Stimulated activated CD8-positive, alpha-beta memory T cell treated with anti-CD3 and anti-CD28 coated beads, Interleukin-7, amount 100 ng/mL, for 48 hours (primary cell): Measurements from ENCODE around the gene GRIN1.

Experiments used
- DNase-seq, 2 donors: peaks; one replicate each; pipeline ENCODE4 v3.0.0-alpha.2; 2020; ENCODE audit warnings: low read depth in 1 of 2; ENCODE audit errors: extremely low read depth in 1 of 2

Gene GRIN1

DNA sequence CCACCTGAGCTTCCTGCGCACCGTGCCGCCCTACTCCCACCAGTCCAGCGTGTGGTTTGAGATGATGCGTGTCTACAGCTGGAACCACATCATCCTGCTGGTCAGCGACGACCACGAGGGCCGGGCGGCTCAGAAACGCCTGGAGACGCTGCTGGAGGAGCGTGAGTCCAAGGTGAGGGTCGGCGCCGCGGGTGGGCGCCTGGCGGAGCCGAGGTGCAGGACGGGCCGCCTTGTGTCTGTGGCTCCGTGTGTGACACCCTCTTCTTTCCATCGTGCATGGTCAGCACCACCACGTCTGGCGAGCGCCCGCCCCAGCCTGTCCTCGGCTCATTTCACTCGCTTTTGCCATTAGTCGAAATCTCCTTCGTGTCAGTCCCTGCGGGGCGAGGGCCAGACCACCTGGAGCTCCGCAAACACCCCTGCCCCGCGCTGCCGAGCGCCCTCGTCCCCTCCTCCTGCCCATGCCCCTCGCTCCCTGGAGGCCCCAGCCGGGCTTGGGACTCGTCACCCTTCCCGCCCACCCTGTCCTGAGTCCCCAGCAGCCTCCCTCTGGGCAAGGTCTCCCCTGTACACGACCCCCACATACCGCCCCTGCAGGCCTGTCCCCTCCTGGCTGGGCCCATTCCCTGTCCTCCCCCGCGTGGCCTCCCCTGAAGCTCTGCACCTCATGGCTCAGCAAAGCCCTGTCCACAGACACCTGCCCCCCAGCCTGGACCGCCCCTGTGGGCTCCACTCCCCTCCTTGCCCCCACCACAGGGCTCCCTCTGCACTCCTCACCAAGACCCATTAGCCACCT, 7.0 kb downstream of the GRIN1 start:
- no peak for DNase-seq

- no peak for DNase-seq
These were observed 7.6 kb downstream of the GRIN1 start for GRCh38 chr9:137146527-137146918.

DNA sequence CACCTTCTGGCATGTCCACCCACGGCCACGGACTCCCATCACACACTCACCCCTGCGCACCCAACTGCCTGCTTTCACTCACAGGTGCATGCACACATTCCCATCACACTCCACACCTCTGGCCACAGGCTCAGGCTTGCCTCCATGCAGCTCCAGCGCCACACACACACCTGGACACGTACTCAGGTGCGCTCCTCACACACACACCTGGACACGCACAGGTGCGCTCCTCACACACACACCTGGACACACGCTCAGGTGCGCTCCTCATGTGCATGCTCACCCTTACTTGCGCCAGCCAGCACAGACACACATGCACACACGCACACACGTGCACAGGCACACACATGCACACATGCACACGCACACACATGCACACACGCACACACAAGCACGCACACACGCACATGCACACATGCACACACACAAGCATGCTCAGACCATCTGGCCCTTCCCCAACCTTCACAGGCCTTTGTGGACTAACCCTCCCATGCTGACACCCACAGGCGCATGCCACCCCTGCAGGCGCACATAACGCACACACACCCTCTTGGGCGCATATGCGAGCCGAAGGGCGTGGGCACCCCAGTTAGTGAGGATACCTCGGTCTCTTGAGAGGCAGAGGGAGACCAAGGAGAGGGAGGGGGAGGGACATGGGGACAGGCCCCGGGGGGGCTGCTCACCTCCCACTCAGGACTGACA, 8.3 kb downstream of the GRIN1 start:
- DNase-seq, result no peak

DNA sequence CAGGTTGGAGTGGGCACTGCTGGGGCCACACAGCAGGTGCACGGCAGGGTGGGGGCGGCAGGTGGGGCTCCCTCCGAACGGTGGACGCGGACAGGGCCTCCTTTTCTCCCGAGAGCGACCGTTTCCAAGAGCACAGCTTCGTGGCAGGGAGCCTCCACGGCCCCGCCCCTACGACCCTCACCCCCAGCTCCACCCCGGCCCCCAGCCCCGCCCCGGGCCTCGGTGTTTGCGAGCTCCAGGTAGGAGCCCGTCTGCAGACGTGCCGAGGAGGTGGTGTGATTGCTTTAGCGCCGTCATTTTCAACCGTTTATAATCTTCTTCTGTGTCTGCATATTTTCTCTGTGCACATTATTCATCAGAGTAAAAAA, 8.8 kb downstream of the GRIN1 start:
- no peak for DNase-seq

- DNase-seq, result no peak
These were observed 9.3 kb downstream of the GRIN1 start for GRCh38 chr9:137148242-137148641.

GRCh38 chr9:137148661-137149060, 9.7 kb downstream of the GRIN1 start:
- no peak for DNase-seq

- DNase-seq, result no peak
These were observed 10.4 kb downstream of the GRIN1 start for GRCh38 chr9:137149363-137149762.

DNA sequence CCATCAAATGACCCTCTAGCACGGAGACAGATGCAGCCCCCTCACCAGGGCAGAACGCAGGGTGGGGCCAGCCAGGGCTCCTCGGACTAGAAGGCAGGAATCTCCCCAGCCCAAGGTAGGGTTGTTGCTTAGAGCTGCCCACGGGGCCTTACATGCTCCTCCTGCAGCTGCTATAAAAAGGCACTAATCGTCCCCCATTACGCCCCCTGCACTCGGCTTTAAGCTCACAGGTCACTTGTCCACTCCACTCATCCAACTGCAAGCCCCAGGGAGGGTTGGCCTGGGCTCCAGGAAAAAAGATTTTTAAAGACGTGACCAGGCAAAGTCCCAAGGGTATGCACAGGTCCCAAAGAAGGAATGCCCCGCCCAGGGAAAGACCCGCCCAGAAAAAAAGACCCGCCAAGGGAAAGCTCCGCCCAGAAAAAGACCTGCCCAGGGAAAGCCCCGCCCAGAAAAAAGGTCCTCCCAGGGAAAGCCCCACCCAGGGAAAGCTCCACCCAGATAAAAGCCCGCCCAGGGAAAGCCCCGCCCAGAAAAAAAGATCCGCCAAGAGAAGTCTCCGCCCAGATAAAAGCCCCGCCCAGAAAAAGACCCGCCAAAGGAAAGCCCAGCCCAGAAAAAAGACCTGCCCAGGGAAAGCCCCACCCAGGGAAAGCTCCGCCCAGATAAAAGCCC, 11.1 kb downstream of the GRIN1 start:
- no peak for DNase-seq

DNA sequence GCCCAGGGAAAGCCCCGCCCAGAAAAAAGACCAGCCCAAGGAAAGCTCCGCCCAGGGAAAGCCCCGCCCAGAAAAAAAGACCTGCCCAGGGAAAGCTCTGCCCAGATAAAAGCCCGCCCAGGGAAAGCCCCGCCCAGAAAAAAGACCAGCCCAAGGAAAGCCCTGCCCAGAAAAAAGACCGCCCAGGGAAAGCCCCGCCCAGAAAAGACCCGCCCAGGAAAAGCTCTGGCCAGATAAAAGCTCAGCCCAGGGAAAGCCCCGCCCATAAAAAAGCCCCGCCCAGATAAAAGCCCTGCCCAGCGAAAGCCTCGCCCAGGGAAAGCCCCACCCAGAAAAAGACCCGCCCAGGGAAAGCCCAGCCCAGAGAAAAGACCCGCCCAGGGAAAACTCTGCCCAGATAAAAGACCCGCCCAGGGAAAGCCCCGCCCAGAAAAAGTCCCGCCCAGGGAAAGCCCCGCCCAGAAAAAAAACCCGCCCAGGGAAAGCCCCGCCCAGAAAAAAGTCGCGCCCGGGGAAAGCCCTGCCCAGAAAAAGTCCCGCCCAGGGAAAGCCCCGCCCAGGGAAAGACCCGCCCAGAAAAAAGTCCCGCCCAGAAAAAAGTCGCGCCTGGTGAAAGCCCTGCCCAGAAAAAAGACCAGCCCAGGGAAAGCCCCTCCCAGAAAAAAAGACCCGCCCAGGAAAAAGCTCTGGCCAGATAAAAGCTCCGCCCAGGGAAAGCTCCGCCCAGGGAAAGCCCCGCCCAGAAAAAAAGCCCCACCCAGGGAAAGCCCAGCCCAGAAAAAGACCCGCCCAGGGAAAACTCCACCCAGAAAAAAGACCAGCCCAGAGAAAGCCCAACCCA, 11.9 kb downstream of the GRIN1 start:
- DNase-seq, result peak in 1 of 2 donors; percentile 73

GRCh38 chr9:137152844-137153405, 14.0 kb downstream of the GRIN1 start:
- no peak for DNase-seq

DNA sequence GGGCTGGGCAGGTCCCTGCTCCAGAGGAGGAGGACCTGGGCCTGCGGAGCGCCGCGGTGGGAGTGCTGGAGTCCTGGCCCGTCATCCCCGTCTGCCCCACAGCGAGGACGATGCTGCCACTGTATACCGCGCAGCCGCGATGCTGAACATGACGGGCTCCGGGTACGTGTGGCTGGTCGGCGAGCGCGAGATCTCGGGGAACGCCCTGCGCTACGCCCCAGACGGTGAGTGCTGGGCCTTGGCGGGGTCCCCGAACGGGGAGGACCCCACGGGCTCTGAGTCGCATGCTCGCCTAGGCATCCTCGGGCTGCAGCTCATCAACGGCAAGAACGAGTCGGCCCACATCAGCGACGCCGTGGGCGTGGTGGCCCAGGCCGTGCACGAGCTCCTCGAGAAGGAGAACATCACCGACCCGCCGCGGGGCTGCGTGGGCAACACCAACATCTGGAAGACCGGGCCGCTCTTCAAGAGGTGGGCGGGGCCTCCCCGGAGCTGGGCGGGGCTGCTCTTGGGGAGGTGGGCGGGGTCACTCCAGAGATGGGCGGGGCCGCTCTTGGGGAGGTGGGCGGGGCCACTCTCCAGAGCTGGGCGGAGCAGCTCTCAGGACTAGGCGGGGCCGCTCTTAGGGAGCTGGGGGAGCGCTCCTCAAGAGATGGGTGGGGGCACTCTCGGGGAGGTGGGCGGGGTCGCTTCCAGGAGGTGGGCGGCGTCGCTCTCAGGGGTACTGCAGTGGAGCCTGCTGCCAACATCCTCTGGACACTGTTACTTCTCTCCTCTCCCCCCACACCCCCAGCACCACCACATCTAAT, 17.8 kb downstream of the GRIN1 start:
- peak; percentile 43 to 51 for DNase-seq

- DNase-seq, result no peak
These were observed 18.9 kb downstream of the GRIN1 start for GRCh38 chr9:137157618-137158415.

GRCh38 chr9:137158625-137159024, 19.7 kb downstream of the GRIN1 start:
- no peak for DNase-seq

DNA sequence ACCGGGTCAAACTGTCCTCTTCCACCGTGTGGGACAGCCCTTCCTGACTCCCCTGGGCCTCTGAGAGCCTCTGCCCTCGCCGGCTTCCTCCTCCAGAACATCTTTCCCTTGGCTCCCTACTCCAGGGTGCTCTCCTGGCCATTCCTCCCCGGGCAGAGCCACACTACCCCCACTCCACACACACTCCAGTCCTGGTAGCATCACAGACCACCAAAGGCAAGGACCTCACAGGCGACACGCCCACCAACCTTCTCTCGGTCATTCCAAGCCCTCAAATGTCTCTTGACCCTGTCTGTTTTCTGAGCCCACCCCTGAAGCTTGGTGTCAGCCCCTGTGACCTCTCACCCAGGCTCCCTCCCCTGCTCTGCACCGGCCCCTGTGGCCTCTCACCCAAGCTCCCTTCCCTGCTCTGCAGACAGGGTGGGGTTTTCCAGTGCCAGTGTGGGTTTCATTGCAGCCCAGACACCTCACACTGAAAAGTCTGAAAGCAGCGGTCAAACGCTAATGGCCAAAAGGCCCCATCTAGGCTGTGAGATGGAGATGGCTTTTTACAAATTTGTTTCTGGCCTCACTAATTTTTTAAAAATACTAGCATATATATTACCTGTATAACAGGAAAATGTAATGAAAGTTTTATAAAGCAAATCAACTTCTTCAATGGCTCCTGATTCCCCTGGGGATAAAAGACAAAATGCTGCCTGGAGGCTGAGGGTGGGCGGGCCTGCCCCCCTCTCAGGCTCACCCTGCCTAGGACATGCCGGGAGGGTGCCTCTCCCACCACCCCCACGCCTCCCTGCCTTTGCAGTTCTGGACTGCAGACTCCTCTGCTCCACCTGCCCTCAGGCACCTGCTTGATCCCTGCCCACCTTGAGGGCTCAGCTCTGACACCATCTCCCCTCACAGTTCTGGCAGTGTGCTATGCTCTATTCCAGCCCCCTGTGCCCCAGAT, 20.4 kb downstream of the GRIN1 start:
- DNase-seq, result no peak

GRCh38 chr9:137160054-137160425, 21.1 kb downstream of the GRIN1 start:
- DNase-seq, result no peak

- no peak for DNase-seq
These were observed 22.0 kb downstream of the GRIN1 start for GRCh38 chr9:137160716-137161557.
